TTC549 (cell line): ENCODE measurements around the gene VPREB1.
"Not testable (repeated sequence)": the region's sequence is repeated elsewhere in the genome, so short reads cannot be mapped to it uniquely, and the experiment has no call there.

Experiments used
- FAIRE-seq: peaks from 2 replicates; lab custom pipeline; 2012; peaks lifted over from hg19 to GRCh38; lab: Jason Lieb, UNC

The VPREB1 gene

GRCh38 chr22:22214819-22215329, 29.7 kb upstream of the VPREB1 start:
- no peak for FAIRE-seq

- no peak for FAIRE-seq
Observed at GRCh38 chr22:22215659-22216449, 28.7 kb upstream of the VPREB1 start.

- FAIRE-seq = no peak
Observed at GRCh38 chr22:22216450-22216959, 28.1 kb upstream of the VPREB1 start.

- no peak for FAIRE-seq
Observed at GRCh38 chr22:22218302-22218701, 26.3 kb upstream of the VPREB1 start.

GRCh38 chr22:22219140-22219996, 25.2 kb upstream of the VPREB1 start:
- FAIRE-seq = no peak

- not testable (repeated sequence) for FAIRE-seq
Observed at GRCh38 chr22:22221043-22221442, 23.5 kb upstream of the VPREB1 start.

- no peak for FAIRE-seq
Observed at GRCh38 chr22:22226448-22227187, 18.0 kb upstream of the VPREB1 start.

GRCh38 chr22:22228421-22228820, 16.2 kb upstream of the VPREB1 start:
- FAIRE-seq = no peak

GRCh38 chr22:22228921-22229320, 15.7 kb upstream of the VPREB1 start:
- no peak for FAIRE-seq

GRCh38 chr22:22229683-22230420, 14.7 kb upstream of the VPREB1 start:
- FAIRE-seq = no peak

- FAIRE-seq = no peak
Observed at GRCh38 chr22:22230438-22230837, 14.1 kb upstream of the VPREB1 start.

- no peak for FAIRE-seq
Observed at GRCh38 chr22:22233081-22233480, 11.5 kb upstream of the VPREB1 start.

GRCh38 chr22:22235558-22235957, 9.0 kb upstream of the VPREB1 start:
- no peak for FAIRE-seq

- FAIRE-seq = no peak
Observed at GRCh38 chr22:22237521-22237920, 7.1 kb upstream of the VPREB1 start.

- no peak for FAIRE-seq
Observed at GRCh38 chr22:22239311-22239939, 5.2 kb upstream of the VPREB1 start.

- FAIRE-seq = no peak
Observed at GRCh38 chr22:22241554-22241898, 3.1 kb upstream of the VPREB1 start.

- FAIRE-seq = no peak
Observed at GRCh38 chr22:22242488-22242887, 2.1 kb upstream of the VPREB1 start.

GRCh38 chr22:22243033-22243680, 1.4 kb upstream of the VPREB1 start:
- FAIRE-seq = no peak

GRCh38 chr22:22245256-22245909, 797 bp downstream of the VPREB1 start:
- no peak for FAIRE-seq

- FAIRE-seq = no peak
Observed at GRCh38 chr22:22245935-22246525, 1.4 kb downstream of the VPREB1 start.
